Measurements from ENCODE around the gene KRTAP1-4. TPM values are rescaled to one million over a fixed set of nuclear protein-coding genes. Genes with fewer than 3 reads are reported as not detected.

KRTAP1-4 gene
- total RNA-seq, 4 donors from 2014 or later = not detected

DNA sequence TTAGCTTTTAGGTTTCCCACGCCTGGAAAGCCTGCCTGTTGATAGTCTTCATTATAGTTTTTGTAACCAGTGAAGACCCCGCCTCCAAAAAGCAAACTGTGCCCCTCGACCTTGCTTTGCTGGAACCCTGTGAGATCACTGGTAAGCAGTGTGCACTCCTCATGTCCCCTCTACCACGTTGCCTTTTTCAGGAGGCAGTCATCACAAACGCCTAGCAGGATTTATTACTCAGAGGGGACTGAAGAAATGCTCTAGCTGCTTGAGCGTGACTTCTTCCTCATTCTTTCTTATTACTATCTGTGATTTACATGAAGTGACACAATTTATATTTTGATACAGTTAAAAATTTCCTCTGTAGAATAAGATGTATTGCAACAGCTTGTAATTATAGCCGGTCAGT, 14.5 kb downstream of the KRTAP1-4 start:
- Histone ChIP-seq H3K4me3 (no peak overlapping the region), H3K9me3 (no peaks in the 10 kb centered on the region), H3K36me3 (no peaks in the 10 kb centered on the region), H3K4me1 (peaks cover 0 to 22% (median 4%) of the 10 kb centered on the region in 3 donors), H3K27ac (no peak overlapping the region), H3K27me3 (peaks cover 0 to 21% (median 0%) of the 10 kb centered on the region in 4 donors)
- DNase-seq = no peak
- WGBS, 2 donors = 66 to 67% methylated on average over 7 of the region's 7 CpGs
- no peak for TF ChIP-seq POLR2A (IDR thresholded peaks at IDR 0.05)
- TF ChIP-seq, protein P1, sequence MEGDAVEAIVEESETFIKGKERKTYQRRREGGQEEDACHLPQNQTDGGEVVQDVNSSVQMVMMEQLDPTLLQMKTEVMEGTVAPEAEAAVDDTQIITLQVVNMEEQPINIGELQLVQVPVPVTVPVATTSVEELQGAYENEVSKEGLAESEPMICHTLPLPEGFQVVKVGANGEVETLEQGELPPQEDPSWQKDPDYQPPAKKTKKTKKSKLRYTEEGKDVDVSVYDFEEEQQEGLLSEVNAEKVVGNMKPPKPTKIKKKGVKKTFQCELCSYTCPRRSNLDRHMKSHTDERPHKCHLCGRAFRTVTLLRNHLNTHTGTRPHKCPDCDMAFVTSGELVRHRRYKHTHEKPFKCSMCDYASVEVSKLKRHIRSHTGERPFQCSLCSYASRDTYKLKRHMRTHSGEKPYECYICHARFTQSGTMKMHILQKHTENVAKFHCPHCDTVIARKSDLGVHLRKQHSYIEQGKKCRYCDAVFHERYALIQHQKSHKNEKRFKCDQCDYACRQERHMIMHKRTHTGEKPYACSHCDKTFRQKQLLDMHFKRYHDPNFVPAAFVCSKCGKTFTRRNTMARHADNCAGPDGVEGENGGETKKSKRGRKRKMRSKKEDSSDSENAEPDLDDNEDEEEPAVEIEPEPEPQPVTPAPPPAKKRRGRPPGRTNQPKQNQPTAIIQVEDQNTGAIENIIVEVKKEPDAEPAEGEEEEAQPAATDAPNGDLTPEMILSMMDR (IDR thresholded peaks at IDR 0.05) = no peak
- intact Hi-C loops (cut with DNase I) = no loop called here

DNA sequence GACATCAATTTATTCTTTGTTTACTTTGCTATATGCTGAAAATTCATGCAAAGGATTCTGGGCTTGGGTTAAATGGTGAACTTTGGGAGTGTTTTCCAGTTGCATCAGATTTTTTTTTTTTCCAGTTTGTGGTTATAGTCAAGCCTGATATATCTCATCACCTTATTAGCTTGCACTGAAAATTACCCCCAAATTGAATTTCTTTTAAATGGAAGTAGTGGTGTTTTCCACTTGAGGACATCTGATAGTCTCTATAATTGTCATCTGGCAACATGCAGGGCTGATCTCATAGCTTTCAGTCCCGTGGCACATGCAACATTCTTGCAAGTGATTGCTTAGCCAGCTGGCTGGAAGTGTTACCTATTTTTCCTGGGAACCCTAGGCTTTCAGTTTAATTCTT, 16.4 kb downstream of the KRTAP1-4 start:
- Histone ChIP-seq H3K27me3 (peaks cover 0 to 21% (median 0%) of the 10 kb centered on the region in 4 donors), H3K36me3 (no peaks in the 10 kb centered on the region), H3K27ac (no peak overlapping the region), H3K4me3 (no peak overlapping the region), H3K4me1 (peaks cover 0 to 32% (median 4%) of the 10 kb centered on the region in 3 donors), H3K9me3 (no peaks in the 10 kb centered on the region)
- TF ChIP-seq, protein P1 (IDR thresholded peaks at IDR 0.05) = no peak
- no peak for TF ChIP-seq POLR2A (IDR thresholded peaks at IDR 0.05)
- intact Hi-C loops (cut with DNase I) = no loop called here
- 17 to 38% methylated on average over 1 of the region's 1 CpG for WGBS, 2 donors
- no peak for DNase-seq

DNA sequence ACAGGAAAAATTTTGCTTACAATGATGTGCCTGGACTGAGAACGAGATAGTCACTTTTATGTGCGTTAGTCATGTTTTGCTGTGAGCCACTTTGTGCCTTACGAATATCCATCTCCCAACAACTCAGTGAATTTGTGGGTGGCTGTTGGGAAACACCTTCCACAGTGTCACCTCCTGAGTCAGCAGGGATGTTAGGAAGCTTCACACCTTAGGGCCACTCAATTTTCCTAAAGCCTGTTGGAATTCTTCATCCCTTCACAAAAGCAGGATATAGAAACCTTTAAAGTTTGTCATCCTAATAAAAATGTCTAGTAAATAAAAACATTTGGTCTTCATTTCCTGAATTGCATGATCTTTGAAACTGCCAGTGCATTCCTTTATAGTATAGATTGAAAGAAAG, 16.8 kb downstream of the KRTAP1-4 start:
- H3K36me3 ChIP-seq = no peaks in the 10 kb centered on the region
- peaks cover 0 to 21% (median 0%) of the 10 kb centered on the region in 4 donors for H3K27me3 ChIP-seq
- no peaks in the 10 kb centered on the region for H3K9me3 ChIP-seq
- peaks cover 0 to 28% (median 1%) of the 10 kb centered on the region in 3 donors for H3K4me1 ChIP-seq
- H3K27ac ChIP-seq = no peak overlapping the region
- H3K4me3 ChIP-seq = no peak overlapping the region
- intact Hi-C loops (cut with DNase I) = no loop called here
- 75 to 83% methylated on average over 3 of the region's 3 CpGs for WGBS, 2 donors
- TF ChIP-seq, protein P1 (IDR thresholded peaks at IDR 0.05) = no peak
- no peak for TF ChIP-seq POLR2A (IDR thresholded peaks at IDR 0.05)
- no peak for DNase-seq

DNA sequence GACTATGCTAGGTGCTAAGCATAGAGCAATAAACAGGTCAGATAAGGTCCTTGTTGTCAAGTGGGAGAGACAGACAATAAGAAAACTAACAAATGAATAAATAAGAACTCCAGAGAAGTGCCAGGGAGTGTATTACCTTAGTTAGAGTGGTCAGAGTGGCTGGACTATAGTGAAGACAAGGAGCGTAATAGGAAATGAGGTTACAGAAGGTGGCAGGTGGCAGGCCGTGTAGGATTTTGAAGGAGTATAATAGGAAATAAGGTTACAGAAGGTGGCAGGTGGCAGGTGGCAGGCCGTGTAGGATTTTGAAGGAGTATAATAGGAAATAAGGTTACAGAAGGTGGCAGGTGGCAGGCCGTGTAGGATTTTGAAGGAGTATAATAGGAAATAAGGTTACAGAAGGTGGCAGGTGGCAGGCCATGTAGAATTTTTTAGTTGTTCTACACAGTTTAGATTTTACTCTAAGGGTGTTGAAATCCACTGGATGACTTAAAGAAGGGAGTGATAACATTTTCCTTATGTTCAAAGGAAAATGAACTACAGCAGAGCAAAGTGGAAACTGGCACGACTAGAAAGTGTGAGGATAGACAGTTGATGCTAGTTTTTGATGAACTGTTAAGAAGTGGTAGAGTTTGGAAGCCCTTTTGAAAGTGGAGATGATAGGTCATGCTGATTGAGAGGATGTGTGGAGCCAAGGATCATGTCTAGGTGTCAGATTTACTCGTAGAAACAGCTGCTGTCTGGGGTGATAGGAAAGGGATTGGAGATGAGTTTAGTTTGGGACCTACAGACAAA, 17.5 kb downstream of the KRTAP1-4 start:
- no peak overlapping the region for H3K27ac ChIP-seq
- 77 to 82% methylated on average over 6 of the region's 6 CpGs for WGBS, 2 donors

DNA sequence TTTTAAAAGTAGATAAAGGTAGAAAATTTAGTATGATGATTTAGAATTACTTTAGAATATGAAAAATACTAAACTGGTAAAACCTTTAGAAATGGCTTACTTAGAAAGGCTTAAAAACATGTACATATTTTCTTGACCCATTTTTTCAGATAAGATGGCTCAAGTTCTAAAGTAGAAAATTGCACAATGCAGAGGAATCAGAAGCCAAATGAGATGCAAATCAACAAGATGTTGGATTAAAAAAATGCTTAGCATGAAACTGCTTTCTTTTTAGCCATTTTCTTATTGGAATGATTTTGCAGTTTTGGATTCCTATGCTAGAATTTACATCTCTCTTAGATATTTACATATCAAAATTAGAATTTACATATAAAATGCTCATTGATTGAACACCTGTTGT, 19.6 kb downstream of the KRTAP1-4 start:
- H3K36me3 ChIP-seq = no peaks in the 10 kb centered on the region

More for the DNA sequence above, 17.5 kb downstream of the KRTAP1-4 start:
- TF ChIP-seq, protein P1 (IDR thresholded peaks at IDR 0.05) = no peak
- no peak for TF ChIP-seq POLR2A (IDR thresholded peaks at IDR 0.05)
- Histone ChIP-seq H3K9me3 (no peaks in the 10 kb centered on the region), H3K4me3 (no peak overlapping the region), H3K4me1 (peaks cover 0 to 24% (median 0%) of the 10 kb centered on the region in 3 donors), H3K36me3 (no peaks in the 10 kb centered on the region), H3K27me3 (peaks cover 0 to 21% (median 0%) of the 10 kb centered on the region in 4 donors)
- intact Hi-C loops (cut with DNase I) = no loop called here
- no peak for DNase-seq

More for the DNA sequence above, 19.6 kb downstream of the KRTAP1-4 start:
- intact Hi-C loops (cut with DNase I) = no loop called here
- H3K27ac ChIP-seq = no peak overlapping the region
- peaks cover 0 to 9% (median 0%) of the 10 kb centered on the region in 4 donors for H3K27me3 ChIP-seq
- H3K9me3 ChIP-seq = no peaks in the 10 kb centered on the region
- DNase-seq = no peak
- H3K4me1 ChIP-seq = peaks cover 0 to 16% (median 0%) of the 10 kb centered on the region in 3 donors
- TF ChIP-seq, protein P1 (IDR thresholded peaks at IDR 0.05) = no peak
- no peak for TF ChIP-seq POLR2A (IDR thresholded peaks at IDR 0.05)
- no peak overlapping the region for H3K4me3 ChIP-seq
